Measurements from ENCODE around the gene SHROOM3.

SHROOM3 gene

GRCh38 chr4:76546759-76547742 is 112.0 kb downstream of the SHROOM3 start:
- Histone ChIP-seq H3K4me3 (ENCODE audit: low read depth, low read length) (no peak overlapping the region), H3K4me1 (ENCODE audit: control insufficient read depth, insufficient read depth, low read length) (peaks cover 13% of the 10 kb centered on the region), H3K9ac (ENCODE audit: low read depth, low read length) (no peak overlapping the region), H3K36me3 (ENCODE audit: control insufficient read depth, insufficient read depth, low read length) (no peaks in the 10 kb centered on the region), H3K9me3 (ENCODE audit: control insufficient read depth, insufficient read depth, low read length) (no peaks in the 10 kb centered on the region), H3K27me3 (ENCODE audit: control insufficient read depth, insufficient read depth, low read length) (no peaks in the 10 kb centered on the region)

- no peaks in the 10 kb centered on the region for H3K27me3 ChIP-seq (ENCODE audit: control insufficient read depth, insufficient read depth, low read length)
- no peaks in the 10 kb centered on the region for H3K36me3 ChIP-seq (ENCODE audit: control insufficient read depth, insufficient read depth, low read length)
- no peak overlapping the region for H3K4me3 ChIP-seq (ENCODE audit: low read depth, low read length)
- H3K4me1 ChIP-seq (ENCODE audit: control insufficient read depth, insufficient read depth, low read length) = peaks cover 13% of the 10 kb centered on the region
- H3K9me3 ChIP-seq (ENCODE audit: control insufficient read depth, insufficient read depth, low read length) = no peaks in the 10 kb centered on the region
- no peak overlapping the region for H3K9ac ChIP-seq (ENCODE audit: low read depth, low read length)
These were observed 113.7 kb downstream of the SHROOM3 start for GRCh38 chr4:76548704-76549103.

GRCh38 chr4:76549765-76550164 is 114.7 kb downstream of the SHROOM3 start:
- H3K4me1 ChIP-seq (ENCODE audit: control insufficient read depth, insufficient read depth, low read length) = peaks cover 13% of the 10 kb centered on the region
- H3K4me3 ChIP-seq (ENCODE audit: low read depth, low read length) = no peak overlapping the region
- H3K9me3 ChIP-seq (ENCODE audit: control insufficient read depth, insufficient read depth, low read length) = no peaks in the 10 kb centered on the region
- no peaks in the 10 kb centered on the region for H3K36me3 ChIP-seq (ENCODE audit: control insufficient read depth, insufficient read depth, low read length)
- H3K9ac ChIP-seq (ENCODE audit: low read depth, low read length) = no peak overlapping the region
- H3K27me3 ChIP-seq (ENCODE audit: control insufficient read depth, insufficient read depth, low read length) = no peaks in the 10 kb centered on the region

- Histone ChIP-seq H3K9me3 (ENCODE audit: control insufficient read depth, insufficient read depth, low read length) (no peaks in the 10 kb centered on the region), H3K27me3 (ENCODE audit: control insufficient read depth, insufficient read depth, low read length) (no peaks in the 10 kb centered on the region), H3K4me3 (ENCODE audit: low read depth, low read length) (no peak overlapping the region), H3K4me1 (ENCODE audit: control insufficient read depth, insufficient read depth, low read length) (peaks cover 13% of the 10 kb centered on the region), H3K36me3 (ENCODE audit: control insufficient read depth, insufficient read depth, low read length) (no peaks in the 10 kb centered on the region), H3K9ac (ENCODE audit: low read depth, low read length) (no peak overlapping the region)
These were observed 116.1 kb downstream of the SHROOM3 start for GRCh38 chr4:76550966-76551780.

- Histone ChIP-seq H3K27me3 (ENCODE audit: control insufficient read depth, insufficient read depth, low read length) (no peaks in the 10 kb centered on the region), H3K4me3 (ENCODE audit: low read depth, low read length) (no peak overlapping the region), H3K9ac (ENCODE audit: low read depth, low read length) (no peak overlapping the region), H3K4me1 (ENCODE audit: control insufficient read depth, insufficient read depth, low read length) (peaks cover 12% of the 10 kb centered on the region), H3K9me3 (ENCODE audit: control insufficient read depth, insufficient read depth, low read length) (no peaks in the 10 kb centered on the region), H3K36me3 (ENCODE audit: control insufficient read depth, insufficient read depth, low read length) (no peaks in the 10 kb centered on the region)
These were observed 119.6 kb downstream of the SHROOM3 start for GRCh38 chr4:76554630-76555029.

- Histone ChIP-seq H3K4me1 (ENCODE audit: control insufficient read depth, insufficient read depth, low read length) (peaks cover 19% of the 10 kb centered on the region), H3K27me3 (ENCODE audit: control insufficient read depth, insufficient read depth, low read length) (no peaks in the 10 kb centered on the region), H3K9ac (ENCODE audit: low read depth, low read length) (no peak overlapping the region), H3K36me3 (ENCODE audit: control insufficient read depth, insufficient read depth, low read length) (no peaks in the 10 kb centered on the region), H3K4me3 (ENCODE audit: low read depth, low read length) (no peak overlapping the region), H3K9me3 (ENCODE audit: control insufficient read depth, insufficient read depth, low read length) (no peaks in the 10 kb centered on the region)
These were observed 121.4 kb downstream of the SHROOM3 start for GRCh38 chr4:76556452-76556851.

- Histone ChIP-seq H3K4me1 (ENCODE audit: control insufficient read depth, insufficient read depth, low read length) (peaks cover 19% of the 10 kb centered on the region), H3K9me3 (ENCODE audit: control insufficient read depth, insufficient read depth, low read length) (no peaks in the 10 kb centered on the region), H3K27me3 (ENCODE audit: control insufficient read depth, insufficient read depth, low read length) (no peaks in the 10 kb centered on the region), H3K36me3 (ENCODE audit: control insufficient read depth, insufficient read depth, low read length) (no peaks in the 10 kb centered on the region), H3K4me3 (ENCODE audit: low read depth, low read length) (no peak overlapping the region), H3K9ac (ENCODE audit: low read depth, low read length) (no peak overlapping the region)
These were observed 123.6 kb downstream of the SHROOM3 start for GRCh38 chr4:76558396-76559235.

GRCh38 chr4:76559236-76560071 is 124.4 kb downstream of the SHROOM3 start:
- H3K4me1 ChIP-seq (ENCODE audit: control insufficient read depth, insufficient read depth, low read length) = peaks cover 19% of the 10 kb centered on the region
- no peaks in the 10 kb centered on the region for H3K27me3 ChIP-seq (ENCODE audit: control insufficient read depth, insufficient read depth, low read length)
- H3K4me3 ChIP-seq (ENCODE audit: low read depth, low read length) = no peak overlapping the region
- no peak overlapping the region for H3K9ac ChIP-seq (ENCODE audit: low read depth, low read length)
- no peaks in the 10 kb centered on the region for H3K9me3 ChIP-seq (ENCODE audit: control insufficient read depth, insufficient read depth, low read length)
- no peaks in the 10 kb centered on the region for H3K36me3 ChIP-seq (ENCODE audit: control insufficient read depth, insufficient read depth, low read length)

- H3K36me3 ChIP-seq (ENCODE audit: control insufficient read depth, insufficient read depth, low read length) = no peaks in the 10 kb centered on the region
- H3K4me3 ChIP-seq (ENCODE audit: low read depth, low read length) = no peak overlapping the region
- H3K4me1 ChIP-seq (ENCODE audit: control insufficient read depth, insufficient read depth, low read length) = peaks cover 19% of the 10 kb centered on the region
- no peak overlapping the region for H3K9ac ChIP-seq (ENCODE audit: low read depth, low read length)
- no peaks in the 10 kb centered on the region for H3K27me3 ChIP-seq (ENCODE audit: control insufficient read depth, insufficient read depth, low read length)
- no peaks in the 10 kb centered on the region for H3K9me3 ChIP-seq (ENCODE audit: control insufficient read depth, insufficient read depth, low read length)
These were observed 127.1 kb downstream of the SHROOM3 start for GRCh38 chr4:76562161-76562560.

GRCh38 chr4:76562836-76563453 is 127.9 kb downstream of the SHROOM3 start:
- Histone ChIP-seq H3K9me3 (ENCODE audit: control insufficient read depth, insufficient read depth, low read length) (no peaks in the 10 kb centered on the region), H3K4me1 (ENCODE audit: control insufficient read depth, insufficient read depth, low read length) (peaks cover 19% of the 10 kb centered on the region), H3K27me3 (ENCODE audit: control insufficient read depth, insufficient read depth, low read length) (no peaks in the 10 kb centered on the region), H3K36me3 (ENCODE audit: control insufficient read depth, insufficient read depth, low read length) (no peaks in the 10 kb centered on the region), H3K4me3 (ENCODE audit: low read depth, low read length) (no peak overlapping the region), H3K9ac (ENCODE audit: low read depth, low read length) (no peak overlapping the region)
